ENCODE data around the gene NPM3. TPM values are rescaled to one million over a fixed set of nuclear protein-coding genes. Genes with fewer than 3 reads are reported as not detected.

Gene NPM3
- total and polyA plus RNA-seq, 2 of the 4 experiments (the other 2 are of a cell fraction): 84.1 to 112 TPM

DNA sequence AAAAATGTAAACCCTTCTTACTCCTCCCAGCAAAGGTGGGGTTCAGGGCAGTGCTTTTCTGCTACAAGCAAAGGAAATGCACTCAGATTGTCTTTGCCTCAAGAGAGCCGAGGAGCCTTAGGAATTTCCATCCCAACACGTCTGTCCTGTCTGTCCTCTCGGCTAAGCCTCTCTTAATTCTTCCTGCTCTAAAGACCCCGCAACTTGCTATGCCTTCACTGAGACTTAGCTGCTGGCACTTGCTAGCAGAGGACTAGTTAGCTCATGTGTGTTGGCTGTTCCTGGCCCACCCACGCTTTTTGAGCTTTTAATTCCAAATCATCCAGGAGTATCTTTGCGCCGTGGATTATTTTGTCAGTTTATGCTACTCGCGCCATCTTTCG, 481 bp upstream of the NPM3 start:
- Histone ChIP-seq H3K14ac (replicated peaks; ENCODE audit: low read depth, low read length) (peak overlapping the region; percentile 90), H3K4me2 (ENCODE audit: low read depth, low read length) (peak overlapping the region; percentile 87), H2BK5ac (ENCODE audit: low read depth, low read length, poor library complexity, severe bottlenecking) (peak overlapping the region; percentile 44), H3K27me3 (ENCODE audit: control insufficient read depth, insufficient read depth, low read length) (peaks cover 2% of the 10 kb centered on the region; the same call in 1 of the 2 replicates), H3K9me1 (ENCODE audit: insufficient read depth, low read length) (no peaks in the 10 kb centered on the region; the same call in 1 of the 2 replicates), H4K91ac (ENCODE audit: insufficient read depth, low read depth, low read length) (0 out of 2 replicates have a peak overlapping the region, but pooled peaks have one; percentile 7), H2AK9ac (replicated peaks; ENCODE audit: low read depth, low read length, poor library complexity) (peak overlapping the region; percentile 97), H4K20me1 (ENCODE audit: insufficient read depth, low read length) (peaks cover 25% of the 10 kb centered on the region), H2AK5ac (ENCODE audit: low read depth, low read length) (peak overlapping the region; percentile 5; the same call in 1 of the 2 replicates), H3K4ac (ENCODE audit: low read depth, low read length) (peak overlapping the region; percentile 64), H2AFZ (replicated peaks; ENCODE audit: low read length, poor library complexity) (peak overlapping the region; percentile 92), H2BK120ac (ENCODE audit: low read depth, low read length) (no peak overlapping the region), H3K4me3 (ENCODE audit: insufficient read depth, low read depth, low read length) (peak overlapping the region; percentile 63), H3K56ac (ENCODE audit: extremely low read depth, insufficient read depth, low read length) (peak overlapping the region; percentile 64; the same call in 1 of the 2 replicates), H3K23ac (ENCODE audit: low read depth, low read length) (peak overlapping the region; percentile 75), H3K9ac (ENCODE audit: low read depth, low read length) (peak overlapping the region; percentile 58), H3K9me3 (ENCODE audit: control insufficient read depth, insufficient read depth, low read length) (no peaks in the 10 kb centered on the region), H3K36me3 (ENCODE audit: control insufficient read depth, insufficient read depth, low read length) (peaks cover 24% of the 10 kb centered on the region), H3K18ac (ENCODE audit: low read depth, low read length) (no peak overlapping the region), H4K5ac (ENCODE audit: low read depth, low read length) (peak overlapping the region; percentile 51; the same call in 1 of the 2 replicates), H4K8ac (ENCODE audit: low read depth in 2 of 2, low read length in 2 of 2) (peak overlapping the region; percentile 80), H3K79me1 (ENCODE audit: low read depth in 1 of 2, low read length in 2 of 2) (peaks cover 31 to 54% of the 10 kb centered on the region in 2 experiments), H3K4me1 (ENCODE audit: control insufficient read depth, insufficient read depth, low read length) (peaks cover 11% of the 10 kb centered on the region), H2BK15ac (ENCODE audit: low read depth, low read length) (no peak overlapping the region), H2BK20ac (ENCODE audit: low read depth, low read length) (no peak overlapping the region), H3K27ac (ENCODE audit: insufficient read depth, low read length) (peak overlapping the region; percentile 38)
- TF ChIP-seq MXI1 (IDR thresholded peaks at IDR 0.05; ENCODE audit: borderline replicate concordance, low read depth, low read length) (no peak), NFE2L2 (IDR thresholded peaks at IDR 0.05; ENCODE audit: low read depth, low read length) (no peak), MAFK (IDR thresholded peaks at IDR 0.05; ENCODE audit: low read depth, low read length) (no peak), BHLHE40 (IDR thresholded peaks at IDR 0.05; ENCODE audit: low read depth, low read length) (no peak), RFX5 (IDR thresholded peaks at IDR 0.05; ENCODE audit: low read depth, low read length) (no peak), RCOR1 (IDR thresholded peaks at IDR 0.05; ENCODE audit: insufficient replicate concordance, low read length) (no peak)
- TF ChIP-seq, protein P1, sequence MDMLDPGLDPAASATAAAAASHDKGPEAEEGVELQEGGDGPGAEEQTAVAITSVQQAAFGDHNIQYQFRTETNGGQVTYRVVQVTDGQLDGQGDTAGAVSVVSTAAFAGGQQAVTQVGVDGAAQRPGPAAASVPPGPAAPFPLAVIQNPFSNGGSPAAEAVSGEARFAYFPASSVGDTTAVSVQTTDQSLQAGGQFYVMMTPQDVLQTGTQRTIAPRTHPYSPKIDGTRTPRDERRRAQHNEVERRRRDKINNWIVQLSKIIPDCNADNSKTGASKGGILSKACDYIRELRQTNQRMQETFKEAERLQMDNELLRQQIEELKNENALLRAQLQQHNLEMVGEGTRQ (IDR thresholded peaks at IDR 0.05; ENCODE audit: low read depth, low read length): no peak
- peak; percentile 11 for ATAC-seq (ENCODE audit: low read depth)
- WGBS, 2 experiments (ENCODE audit: extremely low coverage in 2 of 2, insufficient read length in 1 of 2): 55% methylated on average over 9 of the region's 10 CpGs; no CpG with 5 or more reads in 1 of the 2 experiments
- ChIA-PET POLR2A (ENCODE audit: unreplicated experiment) (interaction anchor here (0.5 kb wide), 1 partner anchor 293 kb away, joined by 5 read pairs; no protein-coding TSS in a partner anchor), CTCF (interaction anchor here (0.5 to 0.6 kb wide), 2 partner anchors 19 to 365 kb away, joined by 3 to 4 read pairs; no protein-coding TSS in a partner anchor)
- in situ Hi-C loops (cut with MboI; ENCODE audit: low sequenced_read_pairs) (loop anchor here (5.0 kb wide), 2 partner anchors 176 to 571 kb away; no protein-coding TSS in a partner anchor), dilution Hi-C loops (cut with HindIII; ENCODE audit: low sequenced_read_pairs, unreplicated experiment) (no loop called here), intact Hi-C loops (cut with micrococcal nuclease) (loop anchor here (10.0 kb wide), 1 partner anchor 489 kb away; no protein-coding TSS in a partner anchor)
- BruUV-seq (replicated peaks): no TSS peak
- peak; percentile 15 for DNase-seq
